Renal cortex interstitium (tissue), 15 donors: Measurements from ENCODE around the gene FAM135A. TPM values are rescaled to one million over a fixed set of nuclear protein-coding genes. Genes with fewer than 3 reads are reported as not detected.

Experiments
- DNase-seq, 11 donors: peaks; one replicate each; pipeline ENCODE4 v3.0.0-alpha.2; 2013; ENCODE audit warnings: low read depth in 9 of 11, low spot score in 4 of 11; ENCODE audit errors: extremely low read depth in 1 of 11
- long read RNA-seq, 16 experiments: transcript quantifications; one replicate each; lab custom pipeline, GENCODE V29; 2026
- polyA plus RNA-seq, 3 donors: library from polyadenylated mRNA; unstranded; fragments of 120-200 nt; gene quantifications; one replicate each; pipeline ENCODE4 v1.2.1, GENCODE V29; 2013; ENCODE audit not compliant: insufficient read length in 3 of 3

The FAM135A gene
- 10 to 100 TPM; 21.0 to 33.8 (median 28.4) TPM for polyA plus RNA-seq
- long read RNA-seq, donor 1: 0 reads
- long read RNA-seq, donor 2: 0 reads
- long read RNA-seq, donor 3: 0 reads
- long read RNA-seq, donor 4: 0 reads
- long read RNA-seq, donor 5: 0 reads
- long read RNA-seq, donor 6, partial matches to known transcripts: 0 of 1 reads
- long read RNA-seq, donor 6, other reads (novel, unspliced or antisense): 0 of 1 reads
- long read RNA-seq, donor 7: 0 reads
- long read RNA-seq, donor 8: 0 reads
- long read RNA-seq, donor 9: 0 reads
- long read RNA-seq, donor 10: 0 reads
- long read RNA-seq, donor 11: 0 reads
- long read RNA-seq, donor 12: 0 reads
- long read RNA-seq, donor 13: 0 reads
- long read RNA-seq, donor 14: 0 reads
- long read RNA-seq, donor 15: 0 reads
- long read RNA-seq, donor 16, partial matches to known transcripts: 5 of 8 reads
- long read RNA-seq, donor 16, other reads (novel, unspliced or antisense): 0 of 8 reads

- DNase-seq: peak; percentile 97 to 99 (median 98)
Observed at GRCh38 chr6:70413114-70413991, at the start of gene FAM135A. FAM135A (plus strand) TSS chr6:70413508; CDS start chr6:70428343, 14,835 bp downstream.

- DNase-seq: no peak
Observed at GRCh38 chr6:70363741-70364493, 49.4 kb upstream of the FAM135A start.

- peak in 10 of 11 donors; percentile 29 to 48 (median 44) for DNase-seq
Observed at GRCh38 chr6:70369332-70369950, 43.9 kb upstream of the FAM135A start.

- DNase-seq: no peak
Observed at GRCh38 chr6:70370496-70370895, 42.8 kb upstream of the FAM135A start.

- DNase-seq: peak; percentile 23 to 74 (median 44)
Observed at GRCh38 chr6:70371454-70372105, 41.7 kb upstream of the FAM135A start.

GRCh38 chr6:70375166-70375565 is 38.1 kb upstream of the FAM135A start:
- no peak for DNase-seq

GRCh38 chr6:70375882-70376281 is 37.4 kb upstream of the FAM135A start:
- no peak for DNase-seq

GRCh38 chr6:70376628-70377027 is 36.7 kb upstream of the FAM135A start:
- no peak for DNase-seq

GRCh38 chr6:70377372-70377771 is 35.9 kb upstream of the FAM135A start:
- DNase-seq: no peak

- no peak for DNase-seq
Observed at GRCh38 chr6:70379473-70380013, 33.8 kb upstream of the FAM135A start.

- no peak for DNase-seq
Observed at GRCh38 chr6:70380252-70380651, 33.1 kb upstream of the FAM135A start.

GRCh38 chr6:70380771-70381416 is 32.4 kb upstream of the FAM135A start:
- DNase-seq: no peak

- no peak for DNase-seq
Observed at GRCh38 chr6:70381417-70381782, 31.9 kb upstream of the FAM135A start.

- DNase-seq: no peak
Observed at GRCh38 chr6:70385901-70386300, 27.4 kb upstream of the FAM135A start.

- DNase-seq: no peak
Observed at GRCh38 chr6:70388814-70389213, 24.5 kb upstream of the FAM135A start.

- no peak for DNase-seq
Observed at GRCh38 chr6:70389261-70389660, 24.0 kb upstream of the FAM135A start.

- DNase-seq: no peak
Observed at GRCh38 chr6:70390067-70390466, 23.2 kb upstream of the FAM135A start.

GRCh38 chr6:70391492-70391891 is 21.8 kb upstream of the FAM135A start:
- no peak for DNase-seq
